Measurements from ENCODE around the gene RPP38.

The RPP38 gene

DNA sequence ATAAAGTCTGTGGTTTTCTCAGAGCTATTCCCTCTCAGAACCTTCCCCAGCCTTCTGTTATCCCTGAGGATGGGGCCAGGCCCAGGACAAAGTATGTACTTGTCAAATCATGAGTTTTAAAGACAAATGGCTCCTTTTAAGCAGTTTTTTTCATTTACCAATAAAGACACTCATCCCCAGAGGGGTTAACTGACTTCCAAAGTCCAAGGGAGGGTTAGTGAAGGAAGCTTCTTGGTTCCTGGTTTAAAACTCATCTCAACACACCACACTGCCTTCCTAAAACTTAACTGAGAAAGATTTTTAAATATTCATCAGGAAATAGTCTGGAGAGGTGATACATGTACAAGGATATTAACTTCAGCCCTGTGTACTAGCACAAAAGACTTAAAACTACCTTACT, 55.4 kb downstream of the RPP38 start:
- Histone ChIP-seq H3K4me3 (replicated peaks; ENCODE audit: insufficient read depth, low read length) (no peak overlapping the region), H3K27me3 (ENCODE audit: insufficient read depth, poor library complexity, severe bottlenecking) (no peaks in the 10 kb centered on the region), H3K27ac (replicated peaks) (no peak overlapping the region)
- TF ChIP-seq CTCF (IDR thresholded peaks at IDR 0.05; ENCODE audit: insufficient read depth, low read length) (no peak), POLR2AphosphoS5 (IDR thresholded peaks at IDR 0.05; ENCODE audit: low read depth) (no peak), SPI1 (IDR thresholded peaks at IDR 0.05; ENCODE audit: borderline replicate concordance, low read depth) (no peak), REST (IDR thresholded peaks at IDR 0.05; ENCODE audit: insufficient replicate concordance, low read depth) (no peak), GABPA (IDR thresholded peaks at IDR 0.05; ENCODE audit: low read depth) (no peak)
- no peak for DNase-seq (ENCODE audit: low read depth in 1 of 2, low spot score in 1 of 2)
